B cell (primary cell): Measurements from ENCODE around the gene CD86.

ENCODE experiments used
- CTCF ChIP-seq: fragments of 200-600 bp; IDR thresholded peaks from one replicate; pipeline ENCODE4 v1.8.0; 2022; ENCODE audit warnings: antibody characterized with exemption, mild to moderate bottlenecking
- EZH2 ChIP-seq: IDR thresholded peaks from 2 replicates; pipeline ENCODE4 v1.6.1; 2012; ENCODE audit warnings: borderline replicate concordance, low read depth, mild to moderate bottlenecking, moderate library complexity, low read length; ENCODE audit not compliant: insufficient read depth, poor library complexity, severe bottlenecking

- TF ChIP-seq CTCF = no peak
- TF ChIP-seq EZH2 = no peak
Observed at GRCh38 chr3:122112754-122113153, 57.6 kb downstream of the CD86 start.
